Esophagus muscularis mucosa (tissue), 4 donors: ENCODE measurements around the gene SETD1A.

Source experiments
- CTCF ChIP-seq, 3 experiments: fragments of 200-600 bp in 2 of 3; fragments of 450-650 bp in 1 of 3; sonication (generic) in 2 of 3; IDR thresholded peaks; one replicate each; pipeline ENCODE4 v1.5.1; 2017 to 2019; ENCODE audit warnings: antibody characterized with exemption in 3 of 3, mild to moderate bottlenecking in 2 of 3, moderate library complexity in 1 of 3
- EP300 ChIP-seq: sonication (generic); formaldehyde crosslinking; IDR thresholded peaks from one replicate; pipeline ENCODE4 v1.6.1; 2017; ENCODE audit warnings: antibody characterized with exemption
- POLR2A ChIP-seq: fragments of 450-650 bp; IDR thresholded peaks from one replicate; pipeline ENCODE4 v1.6.1; 2017; ENCODE audit warnings: antibody characterized with exemption, moderate library complexity, mild to moderate bottlenecking, low read depth
- POLR2AphosphoS5 ChIP-seq, 2 donors: sonication (generic); formaldehyde crosslinking; IDR thresholded peaks; one replicate each; pipeline ENCODE4 v1.6.1; 2017; ENCODE audit warnings: antibody characterized with exemption in 2 of 2

- TF ChIP-seq CTCF (IDR thresholded peaks at IDR 0.05) (no peak), POLR2AphosphoS5 (IDR thresholded peaks at IDR 0.05) (no peak), POLR2A (no peak), EP300 (no peak)
Observed at GRCh38 chr16:30977502-30977901, 19.9 kb downstream of the SETD1A start.
